GM10847 (cell line): ENCODE data around the gene TRERF1.

ENCODE experiments used
- POLR2A ChIP-seq: IDR thresholded peaks from 2 replicates; pipeline ENCODE4 v1.6.1; 2011; ENCODE audit not compliant: insufficient read length; ENCODE audit errors: extremely low read depth

The TRERF1 gene

GRCh38 chr6:42410861-42411260 is 40.9 kb downstream of the TRERF1 start:
- TF ChIP-seq POLR2A, result no peak

- no peak for TF ChIP-seq POLR2A
Observed at GRCh38 chr6:42409581-42409980, 42.1 kb downstream of the TRERF1 start.

GRCh38 chr6:42407379-42407778 is 44.3 kb downstream of the TRERF1 start:
- TF ChIP-seq POLR2A, result no peak

GRCh38 chr6:42406306-42407280 is 45.1 kb downstream of the TRERF1 start:
- no peak for TF ChIP-seq POLR2A

- TF ChIP-seq POLR2A, result no peak
Observed at GRCh38 chr6:42405021-42405420, 46.7 kb downstream of the TRERF1 start.

- no peak for TF ChIP-seq POLR2A
Observed at GRCh38 chr6:42404484-42404883, 47.2 kb downstream of the TRERF1 start.

- TF ChIP-seq POLR2A, result no peak
Observed at GRCh38 chr6:42403831-42404230, 47.9 kb downstream of the TRERF1 start.

GRCh38 chr6:42403421-42403820 is 48.3 kb downstream of the TRERF1 start:
- no peak for TF ChIP-seq POLR2A

GRCh38 chr6:42402184-42402583 is 49.5 kb downstream of the TRERF1 start:
- TF ChIP-seq POLR2A, result no peak

- no peak for TF ChIP-seq POLR2A
Observed at GRCh38 chr6:42401613-42401951, 50.1 kb downstream of the TRERF1 start.

GRCh38 chr6:42400886-42401612 is 50.7 kb downstream of the TRERF1 start:
- no peak for TF ChIP-seq POLR2A

- TF ChIP-seq POLR2A, result no peak
Observed at GRCh38 chr6:42400061-42400760, 51.5 kb downstream of the TRERF1 start.

GRCh38 chr6:42396720-42397119 is 55.0 kb downstream of the TRERF1 start:
- TF ChIP-seq POLR2A, result no peak

GRCh38 chr6:42394881-42395620 is 56.7 kb downstream of the TRERF1 start:
- no peak for TF ChIP-seq POLR2A

GRCh38 chr6:42394151-42394550 is 57.6 kb downstream of the TRERF1 start:
- no peak for TF ChIP-seq POLR2A
